Endothelial cell of umbilical vein (primary cell): ENCODE results near the gene PCDHA8.
"Not testable (repeated sequence)": the region's sequence is repeated elsewhere in the genome, so short reads cannot be mapped to it uniquely, and the experiment has no call there.

ENCODE experiments used
- EZH2 ChIP-seq: IDR thresholded peaks from 2 replicates; pipeline ENCODE4 v1.6.1; 2012; ENCODE audit warnings: borderline replicate concordance, low read depth, mild to moderate bottlenecking, moderate library complexity, low read length, inconsistent platforms; ENCODE audit not compliant: severe bottlenecking
- FOS ChIP-seq: IDR thresholded peaks from 2 replicates; pipeline ENCODE4 v1.6.1; 2011; ENCODE audit warnings: mild to moderate bottlenecking, low read length, moderate library complexity, borderline replicate concordance; ENCODE audit not compliant: insufficient read depth
- GATA2 ChIP-seq: IDR thresholded peaks from 2 replicates; pipeline ENCODE4 v1.7.0; 2011; ENCODE audit warnings: low read depth, mild to moderate bottlenecking, moderate library complexity, mixed read lengths, low read length; ENCODE audit not compliant: insufficient read length, insufficient read depth
- JUN ChIP-seq: IDR thresholded peaks from 2 replicates; pipeline ENCODE4 v1.6.1; 2011; ENCODE audit warnings: borderline replicate concordance, low read depth; ENCODE audit not compliant: insufficient read length, insufficient read depth
- MYC ChIP-seq: IDR thresholded peaks from one replicate; pipeline ENCODE4 v1.6.1; 2011; ENCODE audit warnings: mild to moderate bottlenecking, low read depth, low read length
- POLR2A ChIP-seq: IDR thresholded peaks from 2 replicates; pipeline ENCODE4 v1.6.1; 2012; ENCODE audit warnings: low read depth, mild to moderate bottlenecking, control low read depth, low read length
- POLR2AphosphoS5 ChIP-seq: IDR thresholded peaks from 2 replicates; pipeline ENCODE4 v1.6.1; 2012; ENCODE audit warnings: low read depth, mild to moderate bottlenecking, control low read depth, low read length, moderate library complexity; ENCODE audit not compliant: insufficient read depth
- TF ChIP-seq, protein P1 (sequence below), 2 donors: IDR thresholded peaks; 1 replicate in 1 of 2; 2 replicates in 1 of 2; pipeline ENCODE4 v1.5.1; 2011; ENCODE audit warnings: low read length in 2 of 2, mild to moderate bottlenecking in 2 of 2, moderate library complexity in 2 of 2, control low read depth in 1 of 2, inconsistent platforms in 1 of 2, low read depth in 1 of 2; ENCODE audit not compliant: insufficient read depth in 1 of 2; ENCODE audit errors: extremely low read depth in 1 of 2
- TF ChIP-seq, protein P2 (sequence below): IDR thresholded peaks from 2 replicates; pipeline ENCODE4 v1.6.1; 2011; ENCODE audit not compliant: insufficient read depth, insufficient read length

DNA sequence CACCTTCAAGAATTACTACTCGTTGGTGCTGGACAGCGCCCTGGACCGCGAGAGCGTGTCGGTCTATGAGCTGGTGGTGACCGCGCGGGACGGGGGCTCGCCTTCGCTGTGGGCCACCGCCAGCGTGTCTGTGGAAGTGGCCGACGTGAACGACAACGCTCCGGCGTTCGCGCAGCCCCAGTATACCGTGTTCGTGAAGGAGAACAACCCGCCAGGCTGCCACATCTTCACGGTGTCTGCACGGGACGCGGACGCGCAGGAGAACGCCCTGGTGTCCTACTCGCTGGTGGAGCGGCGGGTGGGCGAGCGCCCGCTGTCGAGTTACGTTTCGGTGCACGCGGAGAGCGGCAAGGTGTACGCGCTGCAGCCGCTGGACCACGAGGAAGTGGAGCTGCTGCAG is 18.0 kb upstream of the PCDHA8 start:
- TF ChIP-seq, protein P1, sequence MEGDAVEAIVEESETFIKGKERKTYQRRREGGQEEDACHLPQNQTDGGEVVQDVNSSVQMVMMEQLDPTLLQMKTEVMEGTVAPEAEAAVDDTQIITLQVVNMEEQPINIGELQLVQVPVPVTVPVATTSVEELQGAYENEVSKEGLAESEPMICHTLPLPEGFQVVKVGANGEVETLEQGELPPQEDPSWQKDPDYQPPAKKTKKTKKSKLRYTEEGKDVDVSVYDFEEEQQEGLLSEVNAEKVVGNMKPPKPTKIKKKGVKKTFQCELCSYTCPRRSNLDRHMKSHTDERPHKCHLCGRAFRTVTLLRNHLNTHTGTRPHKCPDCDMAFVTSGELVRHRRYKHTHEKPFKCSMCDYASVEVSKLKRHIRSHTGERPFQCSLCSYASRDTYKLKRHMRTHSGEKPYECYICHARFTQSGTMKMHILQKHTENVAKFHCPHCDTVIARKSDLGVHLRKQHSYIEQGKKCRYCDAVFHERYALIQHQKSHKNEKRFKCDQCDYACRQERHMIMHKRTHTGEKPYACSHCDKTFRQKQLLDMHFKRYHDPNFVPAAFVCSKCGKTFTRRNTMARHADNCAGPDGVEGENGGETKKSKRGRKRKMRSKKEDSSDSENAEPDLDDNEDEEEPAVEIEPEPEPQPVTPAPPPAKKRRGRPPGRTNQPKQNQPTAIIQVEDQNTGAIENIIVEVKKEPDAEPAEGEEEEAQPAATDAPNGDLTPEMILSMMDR (IDR thresholded peaks at IDR 0.05; ENCODE audit: extremely low read depth in 1 of 2, insufficient read depth in 1 of 2, low read depth in 1 of 2, low read length in 2 of 2), result not testable (repeated sequence)
- TF ChIP-seq POLR2A, EZH2, JUN, POLR2AphosphoS5, MYC, FOS, GATA2: not testable (repeated sequence)
- TF ChIP-seq, protein P2, sequence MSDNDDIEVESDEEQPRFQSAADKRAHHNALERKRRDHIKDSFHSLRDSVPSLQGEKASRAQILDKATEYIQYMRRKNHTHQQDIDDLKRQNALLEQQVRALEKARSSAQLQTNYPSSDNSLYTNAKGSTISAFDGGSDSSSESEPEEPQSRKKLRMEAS, result not testable (repeated sequence)
